HEK293 (cell line): ENCODE data around the gene PRKAG2.

Source experiments
- CTCF ChIA-PET: fragments of 350-600 bp; formaldehyde crosslinking; extraction: SDS; loops from one replicate; lab custom pipeline; 2021; ENCODE audit warnings: antibody characterized with exemption; lab: Yijun Ruan, JAX
- POLR2A ChIA-PET: fragments of 300-600 bp; formaldehyde crosslinking; extraction: SDS; loops from one replicate; lab custom pipeline; 2020; ENCODE audit warnings: antibody characterized with exemption, inconsistent platforms; lab: Yijun Ruan, JAX
- H3K27ac ChIP-seq: fragments of 200-500 bp; sonication (Bioruptor generic); 2 replicates; pipeline ENCODE4 v1.5.1; 2014; ENCODE audit warnings: low read depth, low read length, control low read depth, inconsistent platforms; ENCODE audit errors: extremely low read depth
- H3K36me3 ChIP-seq, 2 experiments: fragments of 200-500 bp in 1 of 2; sonication (Bioruptor generic) in 1 of 2; 1 replicate in 1 of 2; 2 replicates in 1 of 2; pipeline ENCODE4 v1.5.1; 2014 to 2017; ENCODE audit warnings: inconsistent platforms in 2 of 2, low read length in 2 of 2; ENCODE audit not compliant: control insufficient read depth in 2 of 2, insufficient read depth in 1 of 2
- H3K4me1 ChIP-seq: fragments of 200-500 bp; sonication (Bioruptor generic); 2 replicates; pipeline ENCODE4 v1.5.1; 2014; ENCODE audit warnings: mild to moderate bottlenecking, low read length, inconsistent platforms; ENCODE audit not compliant: control insufficient read depth, insufficient read depth
- H3K4me3 ChIP-seq: 2 replicates; pipeline ENCODE4 v1.5.1; 2011; ENCODE audit warnings: low read depth, mild to moderate bottlenecking, control low read depth, low read length, moderate library complexity
- H3K9me3 ChIP-seq: fragments of 200-500 bp; sonication (Bioruptor generic); 2 replicates; pipeline ENCODE4 v1.5.1; 2014; ENCODE audit warnings: low read depth, low read length, inconsistent platforms; ENCODE audit not compliant: control insufficient read depth, insufficient read depth
- GFI1B ChIP-seq: fragments of 450-650 bp; formaldehyde crosslinking; IDR thresholded peaks from 2 replicates; pipeline ENCODE4 v1.5.1; 2016; ENCODE audit warnings: missing biosample characterization, missing genetic modification characterization
- GLIS2 ChIP-seq: fragments of 450-650 bp; formaldehyde crosslinking; IDR thresholded peaks from 2 replicates; pipeline ENCODE4 v1.5.1; 2016; ENCODE audit warnings: missing biosample characterization, missing genetic modification characterization
- HOXC10 ChIP-seq: sonication (generic); formaldehyde crosslinking; IDR thresholded peaks from 2 replicates; pipeline ENCODE4 v1.8.1; 2023; ENCODE audit warnings: mild to moderate bottlenecking, missing genetic modification reagents
- SCRT2 ChIP-seq: fragments of 450-650 bp; formaldehyde crosslinking; IDR thresholded peaks from 2 replicates; pipeline ENCODE4 v1.5.1; 2016; ENCODE audit warnings: missing biosample characterization, missing genetic modification characterization
- TRIM28 ChIP-seq: IDR thresholded peaks from 2 replicates; pipeline ENCODE4 v1.6.1; 2011; ENCODE audit warnings: low read length, control low read depth, borderline replicate concordance
- ZFP69B ChIP-seq: fragments of 450-650 bp; formaldehyde crosslinking; IDR thresholded peaks from 2 replicates; pipeline ENCODE4 v1.5.1; 2016; ENCODE audit warnings: missing biosample characterization, missing genetic modification characterization
- ZNF121 ChIP-seq: fragments of 450-650 bp; formaldehyde crosslinking; IDR thresholded peaks from 2 replicates; pipeline ENCODE4 v1.5.1; 2016; ENCODE audit warnings: missing biosample characterization, missing genetic modification characterization
- ZNF132 ChIP-seq: fragments of 450-650 bp; formaldehyde crosslinking; IDR thresholded peaks from 2 replicates; pipeline ENCODE4 v1.5.1; 2017; ENCODE audit warnings: missing biosample characterization, missing genetic modification characterization, borderline replicate concordance
- ZNF239 ChIP-seq: fragments of 450-650 bp; formaldehyde crosslinking; IDR thresholded peaks from 2 replicates; pipeline ENCODE4 v1.5.1; 2016; ENCODE audit warnings: missing biosample characterization, missing genetic modification characterization
- ZNF623 ChIP-seq: fragments of 450-650 bp; formaldehyde crosslinking; IDR thresholded peaks from 2 replicates; pipeline ENCODE4 v1.5.1; 2016; ENCODE audit warnings: missing biosample characterization, missing genetic modification characterization
- ZNF624 ChIP-seq: fragments of 450-650 bp; formaldehyde crosslinking; IDR thresholded peaks from 2 replicates; pipeline ENCODE4 v1.5.1; 2017; ENCODE audit warnings: missing biosample characterization, missing genetic modification characterization
- ZSCAN30 ChIP-seq: fragments of 450-650 bp; IDR thresholded peaks from 2 replicates; pipeline ENCODE4 v1.5.1; 2018; ENCODE audit warnings: missing biosample characterization, mild to moderate bottlenecking, missing genetic modification characterization, moderate library complexity
- TF ChIP-seq, protein P1 (sequence below): fragments of 450-650 bp; formaldehyde crosslinking; IDR thresholded peaks from 2 replicates; pipeline ENCODE4 v1.5.1; 2017; ENCODE audit warnings: missing biosample characterization, missing genetic modification characterization
- TF ChIP-seq, protein P2 (sequence below): fragments of 450-650 bp; formaldehyde crosslinking; IDR thresholded peaks from 2 replicates; pipeline ENCODE4 v1.5.1; 2016; ENCODE audit warnings: missing biosample characterization, missing genetic modification characterization
- TF ChIP-seq, protein P3 (sequence below): fragments of 450-650 bp; formaldehyde crosslinking; IDR thresholded peaks from 2 replicates; pipeline ENCODE4 v1.5.1; 2016; ENCODE audit warnings: missing biosample characterization, missing genetic modification characterization

Gene PRKAG2

DNA sequence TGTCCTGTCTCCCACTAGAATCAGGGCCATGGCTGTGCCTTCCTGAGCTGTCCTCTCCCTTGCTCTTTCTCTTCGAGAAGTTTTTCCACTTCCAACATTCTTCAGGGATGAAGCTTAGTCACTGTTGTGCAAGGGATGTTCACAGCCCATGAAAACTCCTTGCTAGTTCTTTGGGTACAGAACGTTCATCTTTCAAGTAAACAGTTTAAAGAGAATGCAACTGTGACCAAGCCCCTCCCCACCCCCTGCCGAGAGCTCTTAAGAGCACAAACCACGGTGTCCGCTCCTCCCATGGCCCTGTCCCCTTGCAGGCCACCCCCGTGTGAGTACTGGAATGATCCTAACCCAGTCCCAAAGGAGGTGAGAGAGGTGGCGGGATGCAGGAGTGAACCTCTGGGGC, 196.1 kb downstream of the PRKAG2 start:
- H3K9me3 ChIP-seq = no peaks in the 10 kb centered on the region
- ChIA-PET POLR2A (no interaction called here), CTCF (interaction anchor here (0.6 to 0.9 kb wide), 3 partner anchors 15 to 30 kb away, joined by 3 read pairs; no protein-coding TSS in a partner anchor)
- H3K27ac ChIP-seq = no peak overlapping the region
- H3K4me1 ChIP-seq = no peaks in the 10 kb centered on the region
- no peak overlapping the region for H3K4me3 ChIP-seq
- H3K36me3 ChIP-seq = no peaks in the 10 kb centered on the region
- TF ChIP-seq ZNF239 (tag by site-specific recombination) (no peak), SCRT2 (tag by site-specific recombination) (no peak), TRIM28 (no peak), HOXC10 (CRISPR knock-in tag) (no peak), ZNF624 (tag by site-specific recombination) (no peak), GFI1B (tag by site-specific recombination) (no peak), ZNF132 (tag by site-specific recombination) (no peak), ZNF121 (no peak), ZNF623 (tag by site-specific recombination) (no peak), ZSCAN30 (tag by site-specific recombination) (no peak), GLIS2 (no peak)
- TF ChIP-seq, protein P1, sequence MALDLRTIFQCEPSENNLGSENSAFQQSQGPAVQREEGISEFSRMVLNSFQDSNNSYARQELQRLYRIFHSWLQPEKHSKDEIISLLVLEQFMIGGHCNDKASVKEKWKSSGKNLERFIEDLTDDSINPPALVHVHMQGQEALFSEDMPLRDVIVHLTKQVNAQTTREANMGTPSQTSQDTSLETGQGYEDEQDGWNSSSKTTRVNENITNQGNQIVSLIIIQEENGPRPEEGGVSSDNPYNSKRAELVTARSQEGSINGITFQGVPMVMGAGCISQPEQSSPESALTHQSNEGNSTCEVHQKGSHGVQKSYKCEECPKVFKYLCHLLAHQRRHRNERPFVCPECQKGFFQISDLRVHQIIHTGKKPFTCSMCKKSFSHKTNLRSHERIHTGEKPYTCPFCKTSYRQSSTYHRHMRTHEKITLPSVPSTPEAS (tag by site-specific recombination) = no peak
- TF ChIP-seq, protein P2, sequence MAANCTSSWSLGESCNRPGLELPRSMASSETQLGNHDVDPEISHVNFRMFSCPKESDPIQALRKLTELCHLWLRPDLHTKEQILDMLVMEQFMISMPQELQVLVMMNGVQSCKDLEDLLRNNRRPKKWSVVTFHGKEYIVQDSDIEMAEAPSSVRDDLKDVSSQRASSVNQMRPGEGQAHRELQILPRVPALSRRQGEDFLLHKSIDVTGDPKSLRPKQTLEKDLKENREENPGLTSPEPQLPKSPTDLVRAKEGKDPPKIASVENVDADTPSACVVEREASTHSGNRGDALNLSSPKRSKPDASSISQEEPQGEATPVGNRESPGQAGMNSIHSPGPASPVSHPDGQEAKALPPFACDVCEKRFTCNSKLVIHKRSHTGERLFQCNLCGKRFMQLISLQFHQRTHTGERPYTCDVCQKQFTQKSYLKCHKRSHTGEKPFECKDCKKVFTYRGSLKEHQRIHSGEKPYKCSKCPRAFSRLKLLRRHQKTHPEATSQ = no peak

DNA sequence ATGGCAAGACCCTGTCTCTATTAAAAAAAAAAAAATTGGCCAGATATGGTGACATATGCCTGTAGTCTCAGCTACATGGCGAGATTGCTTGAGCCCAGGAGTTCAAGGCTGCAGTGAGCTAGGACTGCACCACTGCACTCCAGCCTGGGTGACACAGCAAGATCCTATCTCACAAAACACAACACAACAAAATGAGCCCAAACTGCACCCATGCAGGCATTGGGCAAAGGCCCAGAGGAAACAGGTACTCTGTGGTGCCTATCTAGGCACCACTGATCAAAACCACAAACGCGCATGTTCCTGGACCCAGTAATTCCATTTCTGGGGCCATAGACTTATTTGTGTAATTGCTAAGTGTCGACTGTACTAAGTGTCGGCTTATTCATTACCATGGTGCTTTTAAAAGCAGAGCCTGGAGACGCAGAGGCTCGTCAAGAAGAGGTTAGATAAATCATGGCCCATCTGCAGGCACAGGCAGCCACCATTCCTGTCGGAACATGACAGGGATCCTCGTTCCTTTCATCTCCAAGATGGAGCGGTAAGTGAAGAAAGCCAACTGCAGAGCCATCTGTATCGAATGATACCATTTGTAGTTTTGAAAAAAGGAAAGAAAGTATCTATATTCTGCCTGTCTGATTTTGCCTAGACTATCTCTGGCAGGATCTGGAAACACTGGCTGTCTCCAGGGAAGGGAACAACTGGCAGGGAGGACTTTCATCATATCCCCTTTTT, 196.9 kb downstream of the PRKAG2 start:
- H3K9me3 ChIP-seq = no peaks in the 10 kb centered on the region
- TF ChIP-seq, protein P3, sequence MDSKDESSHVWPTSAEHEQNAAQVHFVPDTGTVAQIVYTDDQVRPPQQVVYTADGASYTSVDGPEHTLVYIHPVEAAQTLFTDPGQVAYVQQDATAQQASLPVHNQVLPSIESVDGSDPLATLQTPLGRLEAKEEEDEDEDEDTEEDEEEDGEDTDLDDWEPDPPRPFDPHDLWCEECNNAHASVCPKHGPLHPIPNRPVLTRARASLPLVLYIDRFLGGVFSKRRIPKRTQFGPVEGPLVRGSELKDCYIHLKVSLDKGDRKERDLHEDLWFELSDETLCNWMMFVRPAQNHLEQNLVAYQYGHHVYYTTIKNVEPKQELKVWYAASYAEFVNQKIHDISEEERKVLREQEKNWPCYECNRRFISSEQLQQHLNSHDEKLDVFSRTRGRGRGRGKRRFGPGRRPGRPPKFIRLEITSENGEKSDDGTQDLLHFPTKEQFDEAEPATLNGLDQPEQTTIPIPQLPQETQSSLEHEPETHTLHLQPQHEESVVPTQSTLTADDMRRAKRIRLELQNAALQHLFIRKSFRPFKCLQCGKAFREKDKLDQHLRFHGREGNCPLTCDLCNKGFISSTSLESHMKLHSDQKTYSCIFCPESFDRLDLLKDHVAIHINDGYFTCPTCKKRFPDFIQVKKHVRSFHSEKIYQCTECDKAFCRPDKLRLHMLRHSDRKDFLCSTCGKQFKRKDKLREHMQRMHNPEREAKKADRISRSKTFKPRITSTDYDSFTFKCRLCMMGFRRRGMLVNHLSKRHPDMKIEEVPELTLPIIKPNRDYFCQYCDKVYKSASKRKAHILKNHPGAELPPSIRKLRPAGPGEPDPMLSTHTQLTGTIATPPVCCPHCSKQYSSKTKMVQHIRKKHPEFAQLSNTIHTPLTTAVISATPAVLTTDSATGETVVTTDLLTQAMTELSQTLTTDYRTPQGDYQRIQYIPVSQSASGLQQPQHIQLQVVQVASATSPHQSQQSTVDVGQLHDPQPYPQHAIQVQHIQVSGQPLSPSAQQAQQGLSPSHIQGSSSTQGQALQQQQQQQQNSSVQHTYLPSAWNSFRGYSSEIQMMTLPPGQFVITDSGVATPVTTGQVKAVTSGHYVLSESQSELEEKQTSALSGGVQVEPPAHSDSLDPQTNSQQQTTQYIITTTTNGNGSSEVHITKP (tag by site-specific recombination) = peak; percentile 38; the same call in 1 of the 2 replicates
- no peak for TF ChIP-seq ZFP69B (tag by site-specific recombination)
- no peak overlapping the region for H3K27ac ChIP-seq
- CTCF ChIA-PET = interaction anchor here (0.6 to 0.9 kb wide), 2 partner anchors 15 to 25 kb away, joined by 3 read pairs; no protein-coding TSS in a partner anchor
- no peaks in the 10 kb centered on the region for H3K36me3 ChIP-seq
- no peak overlapping the region for H3K4me3 ChIP-seq
- no peaks in the 10 kb centered on the region for H3K4me1 ChIP-seq
- POLR2A ChIA-PET = interaction anchor here (0.5 kb wide), 1 partner anchor 82 kb away, joined by 3 read pairs; no protein-coding TSS in a partner anchor
